HUES6 (cell line): ENCODE data around the gene POMT2.
"Not testable (repeated sequence)": the region's sequence is repeated elsewhere in the genome, so short reads cannot be mapped to it uniquely, and the experiment has no call there.

Experiments
- H3K27ac ChIP-seq: 2 replicates; pipeline ENCODE4 v1.7.0; 2013; ENCODE audit warnings: low read depth, mild to moderate bottlenecking, low read length, inconsistent platforms
- H3K27me3 ChIP-seq: 2 replicates; pipeline ENCODE4 v1.6.1; 2013; ENCODE audit warnings: low read length; ENCODE audit not compliant: control insufficient read depth, insufficient read depth
- H3K36me3 ChIP-seq: 2 replicates; pipeline ENCODE4 v1.6.1; 2013; ENCODE audit warnings: low read length; ENCODE audit not compliant: control insufficient read depth, insufficient read depth
- H3K4me1 ChIP-seq: 2 replicates; pipeline ENCODE4 v1.6.1; 2013; ENCODE audit warnings: low read length; ENCODE audit not compliant: control insufficient read depth, insufficient read depth
- H3K4me3 ChIP-seq: 2 replicates; pipeline ENCODE4 v1.5.1; 2013; ENCODE audit warnings: low read depth, low read length
- H3K9ac ChIP-seq: one replicate; pipeline ENCODE4 v1.6.1; 2013; ENCODE audit warnings: mild to moderate bottlenecking, low read length
- H3K9me3 ChIP-seq: 2 replicates; pipeline ENCODE4 v1.6.1; 2013; ENCODE audit warnings: low read depth, low read length; ENCODE audit not compliant: control insufficient read depth, insufficient read depth

The POMT2 gene

GRCh38 chr14:77302926-77303325, 17.8 kb downstream of the POMT2 start:
- Histone ChIP-seq H3K27me3 (no peaks in the 10 kb centered on the region), H3K9ac (no peak overlapping the region), H3K4me3 (no peak overlapping the region), H3K4me1 (peaks cover 27% of the 10 kb centered on the region), H3K36me3 (peaks cover 18% of the 10 kb centered on the region), H3K27ac (peak overlapping the region; percentile 29; the same call in 1 of the 2 replicates), H3K9me3 (no peaks in the 10 kb centered on the region)

- H3K36me3 ChIP-seq, result peaks cover 31% of the 10 kb centered on the region
- H3K27ac ChIP-seq, result no peak overlapping the region
- no peak overlapping the region for H3K4me3 ChIP-seq
- H3K9me3 ChIP-seq, result no peaks in the 10 kb centered on the region
- H3K9ac ChIP-seq, result no peak overlapping the region
- no peaks in the 10 kb centered on the region for H3K27me3 ChIP-seq
- H3K4me1 ChIP-seq, result peaks cover 20% of the 10 kb centered on the region
These were observed 19.6 kb downstream of the POMT2 start for GRCh38 chr14:77301103-77301502.

- Histone ChIP-seq H3K9ac (no peak overlapping the region), H3K4me1 (peaks cover 20% of the 10 kb centered on the region), H3K36me3 (peaks cover 33% of the 10 kb centered on the region), H3K9me3 (no peaks in the 10 kb centered on the region), H3K27ac (no peak overlapping the region), H3K27me3 (no peaks in the 10 kb centered on the region), H3K4me3 (no peak overlapping the region)
These were observed 20.9 kb downstream of the POMT2 start for GRCh38 chr14:77299771-77300170.

- Histone ChIP-seq H3K4me1 (peaks cover 5% of the 10 kb centered on the region; the same call in 1 of the 2 replicates), H3K27me3 (no peaks in the 10 kb centered on the region), H3K4me3 (no peak overlapping the region), H3K9ac (no peak overlapping the region), H3K36me3 (peaks cover 33% of the 10 kb centered on the region), H3K27ac (no peak overlapping the region), H3K9me3 (no peaks in the 10 kb centered on the region)
These were observed 23.8 kb downstream of the POMT2 start for GRCh38 chr14:77296906-77297305.

GRCh38 chr14:77296155-77296554, 24.5 kb downstream of the POMT2 start:
- H3K36me3 ChIP-seq, result peaks cover 33% of the 10 kb centered on the region
- H3K27ac ChIP-seq, result no peak overlapping the region
- no peaks in the 10 kb centered on the region for H3K9me3 ChIP-seq
- no peaks in the 10 kb centered on the region for H3K27me3 ChIP-seq
- H3K9ac ChIP-seq, result no peak overlapping the region
- H3K4me1 ChIP-seq, result peaks cover under 1% of the 10 kb centered on the region; the same call in 1 of the 2 replicates
- H3K4me3 ChIP-seq, result no peak overlapping the region

GRCh38 chr14:77290705-77291104, 30.0 kb downstream of the POMT2 start:
- Histone ChIP-seq H3K27me3 (no peaks in the 10 kb centered on the region), H3K9ac (no peak overlapping the region), H3K36me3 (peaks cover 37% of the 10 kb centered on the region), H3K4me1 (no peaks in the 10 kb centered on the region; the same call in 1 of the 2 replicates), H3K4me3 (no peak overlapping the region), H3K27ac (no peak overlapping the region), H3K9me3 (no peaks in the 10 kb centered on the region)

GRCh38 chr14:77286576-77286975, 34.1 kb downstream of the POMT2 start:
- H3K4me3 ChIP-seq, result no peak overlapping the region
- no peaks in the 10 kb centered on the region; the same call in 1 of the 2 replicates for H3K4me1 ChIP-seq
- H3K9ac ChIP-seq, result no peak overlapping the region

GRCh38 chr14:77284466-77284865, 36.2 kb downstream of the POMT2 start:
- no peak overlapping the region for H3K4me3 ChIP-seq
- peaks cover 64% of the 10 kb centered on the region for H3K36me3 ChIP-seq
- H3K27ac ChIP-seq, result no peak overlapping the region

More at GRCh38 chr14:77286576-77286975, 34.1 kb downstream of the POMT2 start:
- H3K27me3 ChIP-seq, result no peaks in the 10 kb centered on the region
- H3K27ac ChIP-seq, result no peak overlapping the region
- peaks cover 55% of the 10 kb centered on the region for H3K36me3 ChIP-seq
- no peaks in the 10 kb centered on the region for H3K9me3 ChIP-seq

GRCh38 chr14:77284066-77284465, 36.6 kb downstream of the POMT2 start:
- Histone ChIP-seq H3K4me1 (no peaks in the 10 kb centered on the region), H3K27ac (no peak overlapping the region), H3K36me3 (peaks cover 68% of the 10 kb centered on the region), H3K9ac (no peak overlapping the region), H3K9me3 (no peaks in the 10 kb centered on the region), H3K27me3 (no peaks in the 10 kb centered on the region), H3K4me3 (no peak overlapping the region)

More at GRCh38 chr14:77284466-77284865, 36.2 kb downstream of the POMT2 start:
- no peaks in the 10 kb centered on the region for H3K27me3 ChIP-seq
- H3K9me3 ChIP-seq, result no peaks in the 10 kb centered on the region
- H3K4me1 ChIP-seq, result no peaks in the 10 kb centered on the region
- no peak overlapping the region for H3K9ac ChIP-seq

GRCh38 chr14:77281852-77282410, 38.8 kb downstream of the POMT2 start:
- Histone ChIP-seq H3K36me3 (peaks cover 67% of the 10 kb centered on the region), H3K9me3 (no peaks in the 10 kb centered on the region), H3K27me3 (no peaks in the 10 kb centered on the region), H3K4me3 (no peak overlapping the region), H3K9ac (no peak overlapping the region), H3K4me1 (no peaks in the 10 kb centered on the region), H3K27ac (no peak overlapping the region)

- H3K4me3 ChIP-seq, H3K27ac ChIP-seq, H3K9ac ChIP-seq, H3K27me3 ChIP-seq, H3K9me3 ChIP-seq, H3K4me1 ChIP-seq: not testable (repeated sequence)
- H3K36me3 ChIP-seq, result peaks cover 57% of the 10 kb centered on the region
These were observed 39.8 kb downstream of the POMT2 start for GRCh38 chr14:77280921-77281320.
